H1 (cell line): ENCODE data around the gene FGL2. TPM values are rescaled to one million over a fixed set of nuclear protein-coding genes. Genes with fewer than 3 reads are reported as not detected.

Experiments
- CTCF ChIA-PET: fragments of 300-600 bp; sonication (Branson Sonifier 250); formaldehyde crosslinking; loops from one replicate; lab custom pipeline; 2021; ENCODE audit not compliant: partially characterized antibody; lab: Charles Lee
- POLR2A ChIA-PET: fragments of 300-600 bp; sonication (Branson Sonifier 250); formaldehyde crosslinking; loops from one replicate; lab custom pipeline; 2021; ENCODE audit warnings: inconsistent platforms; ENCODE audit not compliant: partially characterized antibody; lab: Charles Lee
- DNase-seq, 2 experiments: peaks; one replicate each; pipeline versions ENCODE4 v3.0.0 to v3.0.0-alpha.2; 2010 to 2022; ENCODE audit warnings: low spot score in 2 of 2, low read depth in 1 of 2, mixed read lengths in 1 of 2
- FAIRE-seq: peaks from 2 replicates; lab custom pipeline; 2011; peaks lifted over from hg19 to GRCh38; lab: Jason Lieb, UNC
- H2AFZ ChIP-seq: 2 replicates; pipeline ENCODE4 v1.8.1; 2012; ENCODE audit warnings: low read length, inconsistent platforms
- H2AK5ac ChIP-seq: 2 replicates; pipeline ENCODE4 v1.6.1; 2013; ENCODE audit warnings: low read depth, low read length
- H2BK120ac ChIP-seq: replicated peaks from 2 replicates; pipeline ENCODE3; 2013; ENCODE audit warnings: low read depth, low read length, inconsistent platforms
- H2BK12ac ChIP-seq: 2 replicates; pipeline ENCODE4 v1.6.1; 2013; ENCODE audit warnings: low read depth, low read length
- H2BK15ac ChIP-seq: 2 replicates; pipeline ENCODE4 v1.6.1; 2013; ENCODE audit warnings: low read length
- H2BK20ac ChIP-seq: 2 replicates; pipeline ENCODE4 v1.6.1; 2013; ENCODE audit warnings: low read length
- H2BK5ac ChIP-seq: 2 replicates; pipeline ENCODE4 v1.6.1; 2013; ENCODE audit warnings: low read depth, low read length
- H3K14ac ChIP-seq: 2 replicates; pipeline ENCODE4 v1.6.1; 2013; ENCODE audit warnings: inconsistent platforms; ENCODE audit not compliant: insufficient read length
- H3K18ac ChIP-seq: 2 replicates; pipeline ENCODE4 v1.6.1; 2013; ENCODE audit warnings: low read length; ENCODE audit errors: extremely low read depth
- H3K23ac ChIP-seq: 2 replicates; pipeline ENCODE4 v1.6.1; 2013; ENCODE audit warnings: inconsistent platforms; ENCODE audit not compliant: insufficient read length
- H3K23me2 ChIP-seq: 2 replicates; pipeline ENCODE4 v1.6.1; 2013; ENCODE audit warnings: low read depth, low read length
- H3K27ac ChIP-seq: 2 replicates; pipeline ENCODE4 v1.6.1; 2011; ENCODE audit warnings: low read depth, low read length, inconsistent platforms
- H3K27me3 ChIP-seq, 4 experiments: replicated peaks in 1 of 4; 1 replicate in 1 of 4; 2 replicates in 3 of 4; pipeline versions ENCODE4 v1.6.1 to v1.8.1; 2011 to 2013; ENCODE audit warnings: low read length in 3 of 4, mild to moderate bottlenecking in 3 of 4, inconsistent platforms in 2 of 4, mixed read lengths in 2 of 4, moderate library complexity in 1 of 4; ENCODE audit not compliant: control insufficient read depth in 3 of 4, insufficient read depth in 3 of 4; ENCODE audit errors: extremely low read depth in 1 of 4
- H3K36me3 ChIP-seq, 4 experiments: 2 replicates each; pipeline versions ENCODE4 v1.6.1 to v1.8.1; 2011 to 2013; ENCODE audit warnings: mild to moderate bottlenecking in 4 of 4, low read length in 3 of 4, moderate library complexity in 2 of 4, control low read depth in 1 of 4, inconsistent platforms in 1 of 4; ENCODE audit not compliant: insufficient read depth in 4 of 4, control insufficient read depth in 2 of 4
- H3K4ac ChIP-seq: replicated peaks from 2 replicates; pipeline ENCODE3; 2013; ENCODE audit warnings: low read length, low read depth, mixed read lengths, inconsistent platforms; ENCODE audit not compliant: insufficient read length
- H3K4me1 ChIP-seq, 4 experiments: replicated peaks in 1 of 4; 1 replicate in 1 of 4; 2 replicates in 3 of 4; pipeline versions ENCODE4 v1.6.1 to v1.8.1; 2011 to 2013; ENCODE audit warnings: low read length in 3 of 4, inconsistent platforms in 2 of 4, mixed read lengths in 1 of 4; ENCODE audit not compliant: insufficient read depth in 4 of 4, control insufficient read depth in 3 of 4
- H3K4me2 ChIP-seq, 2 experiments: 2 replicates each; pipeline versions ENCODE4 v1.6.1 to v1.8.1; 2011 to 2013; ENCODE audit warnings: low read depth in 2 of 2, low read length in 2 of 2, control low read depth in 1 of 2, inconsistent platforms in 1 of 2, mild to moderate bottlenecking in 1 of 2; ENCODE audit not compliant: insufficient read depth in 1 of 2
- H3K4me3 ChIP-seq, 4 experiments: fragments of 200-600, 300-600 bp in 1 of 4; sonication (generic), shearing (Covaris generic), sonication (Bioruptor Twin) in 1 of 4; 2 replicates each; pipeline versions ENCODE4 v1.5.1 to v1.8.1; 2011 to 2016; ENCODE audit warnings: low read length in 4 of 4, low read depth in 3 of 4, control low read depth in 2 of 4, inconsistent platforms in 2 of 4, mild to moderate bottlenecking in 2 of 4, mixed read lengths in 1 of 4, moderate library complexity in 1 of 4; ENCODE audit not compliant: insufficient read depth in 2 of 4; ENCODE audit errors: extremely low read depth in 1 of 4
- H3K56ac ChIP-seq: replicated peaks from 2 replicates; pipeline ENCODE3; 2013; ENCODE audit warnings: low read depth, mild to moderate bottlenecking, mixed read lengths, low read length, inconsistent platforms; ENCODE audit not compliant: insufficient read length
- H3K79me1 ChIP-seq: 2 replicates; pipeline ENCODE4 v1.6.1; 2013; ENCODE audit warnings: low read depth, low read length, control low read depth
- H3K79me2 ChIP-seq, 2 experiments: 2 replicates each; pipeline versions ENCODE4 v1.6.1 to v1.8.1; 2012 to 2013; ENCODE audit warnings: low read length in 2 of 2, mild to moderate bottlenecking in 2 of 2, inconsistent platforms in 1 of 2; ENCODE audit not compliant: insufficient read depth in 2 of 2, control insufficient read depth in 1 of 2
- H3K9ac ChIP-seq, 4 experiments: replicated peaks in 1 of 4; 1 replicate in 1 of 4; 2 replicates in 3 of 4; pipeline versions ENCODE4 v1.6.1 to v1.8.1; 2011 to 2013; ENCODE audit warnings: low read depth in 3 of 4, low read length in 3 of 4, control low read depth in 2 of 4, mild to moderate bottlenecking in 2 of 4, moderate library complexity in 2 of 4, inconsistent platforms in 1 of 4; ENCODE audit errors: extremely low read depth in 1 of 4
- H3K9me3 ChIP-seq, 2 experiments: 2 replicates each; pipeline versions ENCODE4 v1.6.1 to v1.8.1; 2012 to 2013; ENCODE audit warnings: mild to moderate bottlenecking in 2 of 2, moderate library complexity in 2 of 2, control low read depth in 1 of 2, inconsistent platforms in 1 of 2, low read depth in 1 of 2, low read length in 1 of 2, mixed read lengths in 1 of 2; ENCODE audit not compliant: insufficient read depth in 2 of 2
- H4K20me1 ChIP-seq, 2 experiments: replicated peaks in 1 of 2; 2 replicates each; pipeline versions ENCODE3 to v1.8.1; 2011 to 2013; ENCODE audit warnings: inconsistent platforms in 2 of 2, low read length in 2 of 2, mild to moderate bottlenecking in 1 of 2; ENCODE audit not compliant: insufficient read depth in 2 of 2, control insufficient read depth in 1 of 2
- H4K5ac ChIP-seq: 2 replicates; pipeline ENCODE4 v1.6.1; 2013; ENCODE audit warnings: low read length, low read depth, mixed read lengths, inconsistent platforms; ENCODE audit not compliant: insufficient read length
- H4K8ac ChIP-seq: 2 replicates; pipeline ENCODE4 v1.8.0; 2013; ENCODE audit warnings: mild to moderate bottlenecking, moderate library complexity, low read length, inconsistent platforms; ENCODE audit not compliant: insufficient read depth; ENCODE audit errors: extremely low read depth
- H4K91ac ChIP-seq: replicated peaks from 2 replicates; pipeline ENCODE3; 2013; ENCODE audit warnings: low read length, mixed read lengths, inconsistent platforms; ENCODE audit not compliant: insufficient read length
- EP300 ChIP-seq, 2 experiments: IDR thresholded peaks; 1 replicate in 1 of 2; 2 replicates in 1 of 2; pipeline ENCODE4 v1.6.1; 2011 to 2012; ENCODE audit warnings: low read depth in 2 of 2, low read length in 2 of 2, mild to moderate bottlenecking in 2 of 2, borderline replicate concordance in 1 of 2, inconsistent platforms in 1 of 2, moderate library complexity in 1 of 2
- WGBS, 2 experiments: shearing (Covaris generic) in 1 of 2; methylation state at CpG; one replicate each; pipeline versions ENCODE4 v1.1.6 to v1.1.7; 2013 to 2015; ENCODE audit warnings: low lambda C conversion rate in 2 of 2, mixed read lengths in 2 of 2, inconsistent platforms in 1 of 2, low coverage in 1 of 2, missing lambda C conversion rate in 1 of 2; ENCODE audit not compliant: insufficient replicate concordance in 2 of 2, insufficient coverage in 1 of 2, insufficient read length in 1 of 2; ENCODE audit errors: extremely low coverage in 1 of 2, missing lambda C conversion rate in 1 of 2; 5-methylcytosine and 5-hydroxymethylcytosine counted together
- polyA plus RNA-seq, 7 experiments: library from polyadenylated mRNA; depleted of rRNA in 3 of 7; stranded (reverse) in 5 of 7; unstranded in 2 of 7; fragments of >200 nt in 5 of 7; fragments of 200-250 nt in 2 of 7; gene quantifications; 1 replicate in 5 of 7; 2 replicates in 1 of 7; 4 replicates in 1 of 7; pipeline versions ENCODE4 v1.2.1 to v1.2.3, GENCODE V29; 2011 to 2013; ENCODE audit warnings: missing spikeins in 2 of 7, mixed read lengths in 2 of 7
- total RNA-seq: library from RNA; stranded (reverse); fragmentation: NEBNext Ultra II Directional; extraction: Animal tissue kit (Norgen Biotek cat#: 25700); gene quantifications from 2 replicates; pipeline ENCODE4 v1.2.1, GENCODE V29; 2021

FGL2 gene
- total and polyA plus RNA-seq, 2 of the 8 experiments (the other 6 are each of a cell fraction or from before 2014, with no cell fraction given): not detected

DNA sequence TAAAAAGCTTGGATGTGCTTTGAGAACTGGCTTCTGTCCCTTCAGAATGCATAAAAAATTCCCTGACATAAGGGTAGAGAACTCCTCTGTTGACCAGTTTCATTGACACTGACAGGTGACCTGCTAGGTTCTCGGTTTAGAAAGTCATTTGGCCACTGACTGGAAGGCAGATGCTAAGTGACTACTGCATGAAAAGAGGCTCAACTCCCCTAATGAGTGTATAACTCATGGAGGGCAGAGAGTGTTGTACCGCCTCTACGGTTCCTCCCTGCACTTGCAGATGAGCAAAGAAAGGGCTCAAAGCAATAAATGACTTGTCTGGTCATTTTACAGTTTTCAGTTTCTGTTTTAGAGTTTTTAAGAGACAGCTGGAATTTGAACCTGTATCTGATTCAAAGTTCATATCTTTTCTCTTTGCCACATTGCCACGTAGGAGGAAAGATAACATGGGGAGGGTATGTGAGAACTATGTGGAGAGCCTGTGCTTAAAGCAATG is 2.9 kb upstream of the FGL2 start:
- H3K79me2 ChIP-seq: no peaks in the 10 kb centered on the region
- no peak overlapping the region for H3K27ac ChIP-seq
- no peak overlapping the region for H2BK5ac ChIP-seq
- no peak overlapping the region for H3K14ac ChIP-seq
- no peaks in the 10 kb centered on the region for H3K9me3 ChIP-seq
- H2BK120ac ChIP-seq: no peak overlapping the region
- no peak overlapping the region for H3K9ac ChIP-seq
- H3K4me1 ChIP-seq: peaks cover 0 to 5% (median 0%) of the 10 kb centered on the region in 4 experiments; a peak in 1 of 7 replicates
- CTCF ChIA-PET: interaction anchor here (0.6 kb wide), 2 partner anchors 52 to 922 kb away, joined by 5 to 6 read pairs; no protein-coding TSS in a partner anchor
- no peak overlapping the region for H3K23ac ChIP-seq
- 97% methylated on average over 4 of the region's 4 CpGs; no CpG with 5 or more reads in 1 of the 2 experiments for WGBS, 2 experiments
- H2BK12ac ChIP-seq: no peak overlapping the region
- no peak for FAIRE-seq
- no peak overlapping the region for H2AFZ ChIP-seq
- H2BK20ac ChIP-seq: no peak overlapping the region
- H2BK15ac ChIP-seq: no peak overlapping the region
- no peaks in the 10 kb centered on the region for H3K36me3 ChIP-seq
- H4K8ac ChIP-seq: no peak overlapping the region
- TF ChIP-seq EP300 (IDR thresholded peaks at IDR 0.05; ENCODE audit: borderline replicate concordance in 1 of 2, low read depth in 2 of 2, low read length in 2 of 2): no peak
- H3K79me1 ChIP-seq: no peaks in the 10 kb centered on the region
- H3K4me3 ChIP-seq: no peak overlapping the region
- no peak overlapping the region for H4K91ac ChIP-seq
- no peak for DNase-seq
- no peak overlapping the region for H3K4ac ChIP-seq
- POLR2A ChIA-PET: no interaction called here
- H3K56ac ChIP-seq: no peak overlapping the region
- no peaks in the 10 kb centered on the region for H3K23me2 ChIP-seq
- H3K18ac ChIP-seq: no peak overlapping the region
- no peak overlapping the region for H3K4me2 ChIP-seq
- no peaks in the 10 kb centered on the region for H3K27me3 ChIP-seq
- no peaks in the 10 kb centered on the region for H4K20me1 ChIP-seq
- H2AK5ac ChIP-seq: no peak overlapping the region
- H4K5ac ChIP-seq: no peak overlapping the region
